ENCODE measurements around the gene LELP1. TPM values are rescaled to one million over a fixed set of nuclear protein-coding genes. Genes with fewer than 3 reads are reported as not detected.
"Not testable (repeated sequence)": the region's sequence is repeated elsewhere in the genome, so short reads cannot be mapped to it uniquely, and the experiment has no call there.

LELP1 gene
- total RNA-seq, 2 donors from 2014 or later = not detected

DNA sequence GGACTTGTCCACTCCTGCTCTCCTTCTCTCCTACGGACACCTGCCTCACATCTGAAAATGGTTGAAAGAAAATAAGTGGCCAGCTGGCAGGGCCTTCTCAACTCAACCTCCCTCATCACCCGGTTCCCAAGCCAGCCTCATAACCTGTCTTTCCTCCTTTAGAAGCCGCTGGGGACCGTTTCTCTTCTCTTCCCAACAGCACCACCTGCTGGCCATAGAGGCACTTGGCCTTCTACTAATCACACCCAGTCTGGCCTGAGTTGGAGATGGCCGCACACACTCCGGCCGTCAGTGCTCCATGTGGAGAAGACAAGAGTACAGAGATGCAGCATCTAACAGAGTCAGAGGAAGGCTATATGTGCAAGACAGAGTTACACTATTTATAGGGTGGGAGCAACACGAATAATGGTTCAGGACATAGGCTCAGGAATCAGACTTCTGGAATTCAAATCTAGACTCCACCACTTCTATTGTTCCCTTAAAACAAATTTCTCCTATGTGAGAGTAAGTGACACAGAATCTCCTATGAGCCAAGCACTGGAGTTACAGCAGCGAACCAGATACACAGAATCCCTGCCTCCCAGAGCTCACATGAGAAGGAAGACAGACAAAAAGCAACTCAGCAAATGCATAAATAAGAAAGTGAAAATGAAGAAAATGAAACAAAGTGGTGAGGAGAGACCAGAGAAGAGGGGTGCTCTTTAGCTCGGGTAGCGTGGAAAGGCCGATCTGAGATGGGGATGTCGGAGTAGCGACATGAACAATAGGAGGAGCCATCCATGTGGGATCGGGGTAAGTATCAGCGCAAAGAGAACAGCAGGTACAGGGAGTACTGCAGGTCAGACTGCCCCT, 20.0 kb downstream of the LELP1 start:
- ATAC-seq (peak; percentile 79 to 89), DNase-seq (peak; percentile 62)
- intact Hi-C loops (cut with DNase I) = loop anchor here (5.0 to 10.0 kb wide), 2 partner anchors 348 to 356 kb away; partner anchors contain the start of gene SMCP (in 1 of the 2)

DNA sequence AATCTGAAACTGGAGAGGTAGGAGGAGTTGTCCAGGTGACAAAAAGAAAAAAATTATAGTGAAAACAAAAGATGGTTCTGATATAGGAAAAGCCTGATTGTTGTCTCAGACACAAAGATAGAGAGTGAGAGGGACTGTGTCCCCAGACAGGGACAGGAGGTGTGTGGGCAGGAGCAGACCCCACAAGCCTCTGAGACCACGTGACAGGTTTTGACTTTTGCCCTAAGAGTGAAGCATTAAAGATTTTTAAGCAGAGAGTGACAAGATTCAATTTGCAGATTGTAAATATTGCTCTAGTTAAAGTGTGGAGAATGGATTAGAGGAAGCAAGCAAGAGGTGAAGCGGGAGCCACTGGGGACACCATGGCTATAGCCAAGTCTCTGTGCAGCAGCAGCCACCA, 24.6 kb downstream of the LELP1 start:
- DNase-seq = no peak
- no peak for ATAC-seq
- intact Hi-C loops (cut with DNase I) = loop anchor here in 1 of 2 donors (10.0 kb wide), 1 partner anchor 353 kb away; the partner anchor contains the start of gene SMCP

DNA sequence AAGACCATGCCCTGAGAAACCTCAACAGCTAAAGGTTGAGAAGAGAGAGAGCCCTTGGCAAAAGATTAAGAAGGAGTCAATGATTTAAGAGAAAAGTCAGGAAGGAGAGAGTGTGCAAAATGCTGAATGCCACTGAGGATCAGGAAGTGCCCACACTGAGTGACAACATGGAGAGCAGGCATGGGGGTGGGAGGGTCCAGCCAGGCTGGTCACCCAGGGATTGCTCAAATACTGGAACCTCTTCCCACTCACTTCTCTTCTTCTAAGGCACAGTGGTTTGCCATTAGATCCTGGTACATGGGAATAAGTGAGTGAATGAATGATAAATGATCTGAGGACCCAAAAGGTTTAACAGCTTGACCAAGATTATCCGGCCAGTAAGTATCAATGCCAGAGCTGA, 25.3 kb downstream of the LELP1 start:
- ATAC-seq (no peak), DNase-seq (no peak)
- intact Hi-C loops (cut with DNase I) = loop anchor here in 1 of 2 donors (10.0 kb wide), 1 partner anchor 354 kb away; the partner anchor contains the start of gene SMCP

DNA sequence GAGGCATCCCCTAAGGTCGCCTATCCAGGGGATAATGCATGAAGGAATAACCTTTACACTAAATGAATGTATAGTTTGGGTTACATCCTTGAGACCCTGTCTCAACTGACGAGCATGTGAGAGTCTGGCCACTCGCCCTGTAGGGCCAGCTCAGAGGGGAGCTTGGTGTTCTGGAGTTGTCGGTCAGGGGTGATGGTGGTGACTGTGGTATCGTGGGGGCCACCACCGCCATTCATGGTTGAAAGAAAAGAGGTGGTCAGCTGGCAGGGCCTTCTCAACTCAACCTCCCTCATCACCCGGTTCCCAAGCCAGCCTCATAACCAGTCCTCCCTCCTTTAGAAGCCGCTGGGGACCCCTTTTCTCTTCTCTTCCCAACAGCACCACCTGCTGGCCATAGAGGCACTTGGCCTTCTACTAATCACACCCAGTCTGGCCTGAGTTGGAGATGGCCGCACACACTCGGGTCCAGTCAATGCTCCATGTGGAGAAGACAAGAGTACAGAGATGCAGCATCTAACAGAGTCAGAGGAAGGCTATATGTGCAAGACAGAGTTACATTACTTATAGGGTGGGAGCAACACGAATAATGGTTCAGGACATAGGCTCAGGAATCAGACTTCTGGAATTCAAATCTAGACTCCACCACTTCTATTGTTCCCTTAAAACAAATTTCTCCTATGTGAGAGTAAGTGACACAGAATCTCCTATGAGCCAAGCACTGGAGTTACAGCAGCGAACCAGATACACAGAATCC, 26.0 kb downstream of the LELP1 start:
- intact Hi-C loops (cut with DNase I) = loop anchor here in 1 of 2 donors (10.0 kb wide), 1 partner anchor 354 kb away; the partner anchor contains the start of gene SMCP
- peak in 1 of 2 donors; percentile 52 for ATAC-seq
- DNase-seq = not testable (repeated sequence)

DNA sequence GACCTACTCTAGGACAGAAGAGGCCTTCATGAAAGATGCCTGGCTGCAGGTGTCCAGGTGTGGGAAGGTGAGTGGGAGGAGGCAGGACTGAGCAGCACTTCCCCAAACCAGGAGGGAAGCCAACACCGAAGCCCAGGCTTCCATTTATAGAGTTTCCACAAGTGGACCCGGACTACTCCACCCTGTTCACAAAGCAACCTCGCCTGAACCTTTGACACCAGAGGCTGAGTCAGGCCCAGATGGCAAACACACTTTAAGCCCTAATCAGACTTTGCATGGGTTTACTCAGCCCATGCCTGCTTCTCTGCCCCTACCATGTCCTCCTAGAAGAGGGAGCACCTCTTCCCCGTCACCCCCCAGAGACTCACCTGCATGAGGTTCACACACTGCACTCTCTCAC, 28.1 kb downstream of the LELP1 start:
- no peak for ATAC-seq
- no peak for DNase-seq
- intact Hi-C loops (cut with DNase I) = no loop called here

DNA sequence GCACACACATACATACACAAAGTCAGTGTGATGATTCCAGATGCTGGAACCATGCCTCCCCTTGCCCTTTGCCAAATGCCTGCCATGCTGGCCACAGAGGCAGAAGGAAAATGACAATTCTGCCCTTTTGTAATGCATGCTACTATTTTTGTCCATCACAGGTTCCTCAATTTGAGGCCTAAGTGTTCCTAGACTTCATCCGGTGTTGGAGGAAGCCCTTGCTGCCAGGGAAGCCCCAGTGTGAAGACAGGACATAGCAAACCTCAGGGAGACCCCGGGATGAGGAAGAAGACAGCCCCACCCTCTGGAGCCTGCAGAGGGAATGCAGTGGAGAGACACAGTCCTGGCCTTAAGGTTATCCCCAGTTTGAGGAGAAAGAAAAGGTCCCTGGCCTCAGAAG, 28.6 kb downstream of the LELP1 start:
- intact Hi-C loops (cut with DNase I) = no loop called here
- ATAC-seq = peak in 1 of 2 donors; percentile 53
- DNase-seq = no peak

DNA sequence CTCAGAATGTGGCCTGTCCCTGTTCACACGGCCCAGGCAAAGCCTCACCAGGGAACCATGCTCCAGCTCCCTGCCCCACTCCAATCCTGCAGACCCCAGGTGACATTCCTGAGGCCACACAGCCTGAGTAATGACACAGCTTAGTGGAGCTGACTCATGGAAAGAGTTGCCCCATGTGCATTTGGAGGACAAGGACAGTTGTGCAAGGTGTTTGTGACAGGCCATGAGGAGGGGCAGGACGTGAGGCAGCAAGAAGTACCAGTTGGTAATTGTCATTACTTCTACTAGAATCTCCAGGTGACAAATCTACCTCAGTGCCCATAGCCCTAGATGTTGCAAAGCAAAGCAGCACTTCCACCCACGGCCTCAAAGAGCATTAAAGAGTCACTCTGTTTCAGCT, 29.3 kb downstream of the LELP1 start:
- ATAC-seq (no peak), DNase-seq (no peak)
- intact Hi-C loops (cut with DNase I) = no loop called here

DNA sequence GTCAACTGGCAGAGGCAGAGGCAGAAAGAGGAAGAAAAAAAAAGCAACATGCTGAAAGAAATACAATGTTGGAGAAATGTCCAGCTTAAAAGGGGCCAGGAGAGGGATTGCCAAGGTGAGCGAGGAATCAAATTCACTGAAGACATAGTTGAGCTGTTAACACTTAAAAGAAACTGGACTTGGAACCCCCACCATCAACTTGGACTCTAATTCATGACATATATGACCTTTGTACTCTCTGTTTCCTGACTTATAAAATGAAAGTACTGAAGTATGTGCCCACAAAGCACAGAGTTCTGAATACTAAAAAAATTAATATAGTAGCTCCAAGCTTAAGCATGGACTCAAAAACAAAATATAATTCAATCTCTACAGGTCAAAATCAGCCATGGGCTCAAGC, 30.2 kb downstream of the LELP1 start:
- DNase-seq = no peak
- no peak for ATAC-seq
- intact Hi-C loops (cut with DNase I) = no loop called here

DNA sequence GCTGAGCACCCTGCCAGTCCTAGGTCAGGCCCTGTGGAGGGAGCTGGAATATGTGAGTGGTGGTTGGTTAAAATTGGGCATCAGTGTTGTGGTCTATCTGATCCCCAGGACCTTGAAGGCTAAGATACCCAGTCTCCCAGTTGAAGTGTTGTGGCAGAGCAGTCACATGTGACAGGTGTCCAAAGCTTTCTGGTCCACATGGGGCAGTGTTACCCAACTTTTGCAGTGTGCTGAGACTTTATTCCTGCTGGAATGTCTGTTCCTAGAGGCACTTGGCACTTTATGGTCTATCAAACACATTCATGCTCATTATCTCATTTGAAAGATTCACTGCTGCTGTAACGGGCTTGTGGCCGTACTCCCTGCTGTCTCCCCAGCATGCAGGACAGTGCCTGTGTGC, 35.3 kb downstream of the LELP1 start:
- ATAC-seq (no peak), DNase-seq (no peak)
- intact Hi-C loops (cut with DNase I) = no loop called here

DNA sequence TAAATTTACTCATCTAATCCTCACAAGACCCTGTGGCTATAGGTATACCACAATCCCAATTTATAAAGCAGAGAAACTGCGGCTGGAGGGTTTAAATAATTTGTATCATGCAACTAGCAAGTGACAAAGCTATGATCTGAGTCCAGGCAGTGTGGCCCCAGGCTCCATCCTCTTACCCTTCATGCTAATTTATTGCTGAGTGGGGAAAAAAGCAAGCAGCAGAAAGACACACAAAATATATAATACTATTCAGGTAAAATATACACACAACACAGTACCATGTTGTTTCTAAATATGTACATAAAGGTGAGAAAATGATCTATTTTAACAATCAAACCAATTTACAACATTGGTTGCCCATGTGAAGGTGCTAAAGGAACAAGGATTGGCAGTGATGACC, 38.9 kb downstream of the LELP1 start:
- intact Hi-C loops (cut with DNase I) = no loop called here
- DNase-seq (no peak), ATAC-seq (no peak)

DNA sequence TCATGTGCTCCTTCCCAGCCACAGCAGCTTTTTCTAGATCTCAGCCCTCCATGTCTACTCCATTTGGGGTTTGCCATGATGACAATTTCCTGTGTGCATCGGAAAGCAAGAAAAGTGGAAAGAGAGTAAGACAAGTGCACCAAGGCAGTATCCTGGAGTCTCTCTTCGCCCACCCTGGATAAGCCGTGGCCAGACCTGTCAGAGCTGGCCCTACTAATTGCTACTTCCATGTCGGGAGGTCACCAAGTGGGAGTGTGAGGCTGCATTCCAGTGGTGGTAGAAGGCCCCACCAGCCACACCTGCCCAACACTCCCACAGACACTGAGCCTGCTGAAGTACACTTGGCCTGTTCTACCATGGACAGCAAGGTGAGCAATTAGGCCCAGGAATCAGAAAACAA, 42.2 kb downstream of the LELP1 start:
- ATAC-seq (no peak), DNase-seq (no peak)
- intact Hi-C loops (cut with DNase I) = no loop called here

DNA sequence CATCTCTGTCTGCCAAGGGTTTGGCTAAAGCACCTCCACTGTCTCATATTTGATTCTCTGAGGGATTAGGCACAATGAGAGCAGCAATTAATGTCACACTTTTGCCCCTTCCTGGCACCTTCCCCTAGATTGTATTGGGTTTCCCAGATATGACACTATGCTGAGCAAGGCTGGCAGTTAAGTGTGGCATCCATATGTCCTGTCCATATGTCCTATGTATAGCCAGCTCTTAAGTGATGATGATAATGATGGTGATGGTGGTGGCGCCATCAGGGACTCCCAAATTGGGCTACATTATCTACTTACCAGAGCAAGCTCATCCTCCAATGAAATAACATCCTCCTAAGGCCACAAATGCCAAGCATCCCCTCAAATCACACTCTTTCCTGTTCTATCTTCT, 42.8 kb downstream of the LELP1 start:
- intact Hi-C loops (cut with DNase I) = no loop called here
- no peak for ATAC-seq
- no peak for DNase-seq

DNA sequence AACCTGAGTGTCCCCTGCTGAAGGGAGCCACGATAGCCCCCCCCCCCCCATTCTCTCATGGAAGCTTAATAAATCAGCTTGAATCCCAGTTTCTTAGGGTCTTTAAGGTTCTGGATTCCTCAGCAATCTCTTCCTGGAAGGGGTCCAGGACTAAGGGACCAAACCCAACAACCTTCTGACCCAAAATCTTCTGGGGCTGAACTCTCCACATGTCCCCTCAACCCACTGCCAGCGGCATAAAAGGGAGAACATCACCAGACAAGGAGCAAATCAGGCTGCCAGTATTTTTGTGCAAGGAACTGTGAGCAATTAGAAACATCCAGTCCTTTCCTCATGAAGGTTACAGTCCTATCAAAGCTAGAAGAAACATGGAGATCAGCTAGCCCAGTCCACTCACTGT, 43.6 kb downstream of the LELP1 start:
- DNase-seq (no peak), ATAC-seq (no peak)
- intact Hi-C loops (cut with DNase I) = no loop called here

DNA sequence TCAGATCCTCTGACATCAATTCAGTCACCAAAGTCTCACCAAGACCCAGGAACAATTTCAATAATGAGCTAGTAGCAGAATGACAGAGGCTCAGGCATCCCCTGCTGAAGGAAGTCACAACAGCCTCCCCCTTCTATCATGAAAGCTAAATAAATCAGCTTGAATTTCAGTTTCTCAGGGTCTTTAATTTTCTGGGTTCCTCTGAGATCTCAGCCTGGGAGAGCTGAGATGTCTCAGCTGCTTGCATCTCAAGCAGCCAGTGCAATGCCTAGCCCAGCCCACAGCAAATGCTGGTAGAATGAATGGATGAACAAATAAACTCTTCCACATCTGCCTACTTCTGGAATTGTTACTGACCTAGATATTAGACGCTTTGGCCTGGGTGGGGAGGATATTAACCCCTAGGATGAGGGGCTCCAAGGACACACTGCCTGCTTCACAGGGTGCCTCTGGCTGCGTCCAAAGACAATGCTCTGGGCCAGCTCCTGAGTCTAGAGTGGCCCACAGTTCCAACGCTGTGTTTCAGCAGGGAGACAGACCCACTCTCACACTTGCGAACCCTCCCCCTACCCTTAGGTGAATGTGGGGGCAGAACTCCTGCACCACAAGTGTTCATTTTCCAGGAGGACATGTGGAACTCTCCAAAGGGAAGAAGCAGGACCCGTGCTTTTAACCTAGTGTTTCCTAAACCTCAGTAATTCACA, 45.1 kb downstream of the LELP1 start:
- intact Hi-C loops (cut with DNase I) = no loop called here
- no peak for DNase-seq
- no peak for ATAC-seq

DNA sequence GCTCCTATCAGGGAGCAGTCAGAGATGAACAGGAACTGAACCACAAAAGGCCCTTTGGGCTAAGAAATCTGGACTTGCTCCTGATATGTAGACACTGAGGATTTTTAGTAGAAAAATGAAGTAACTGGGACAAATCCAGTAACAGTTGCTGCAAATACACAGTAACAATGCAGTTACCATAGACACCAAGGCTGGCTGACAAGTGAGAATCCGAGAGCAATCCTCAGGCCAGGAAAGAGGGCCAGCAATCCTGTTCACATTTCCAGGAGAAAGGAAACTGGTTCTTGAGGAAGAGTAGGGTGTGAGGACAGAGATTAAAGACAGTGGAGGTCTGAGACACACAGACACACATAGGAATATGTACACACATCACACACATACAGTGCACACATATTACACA, 46.9 kb downstream of the LELP1 start:
- no peak for DNase-seq
- no peak for ATAC-seq
- intact Hi-C loops (cut with DNase I) = no loop called here

DNA sequence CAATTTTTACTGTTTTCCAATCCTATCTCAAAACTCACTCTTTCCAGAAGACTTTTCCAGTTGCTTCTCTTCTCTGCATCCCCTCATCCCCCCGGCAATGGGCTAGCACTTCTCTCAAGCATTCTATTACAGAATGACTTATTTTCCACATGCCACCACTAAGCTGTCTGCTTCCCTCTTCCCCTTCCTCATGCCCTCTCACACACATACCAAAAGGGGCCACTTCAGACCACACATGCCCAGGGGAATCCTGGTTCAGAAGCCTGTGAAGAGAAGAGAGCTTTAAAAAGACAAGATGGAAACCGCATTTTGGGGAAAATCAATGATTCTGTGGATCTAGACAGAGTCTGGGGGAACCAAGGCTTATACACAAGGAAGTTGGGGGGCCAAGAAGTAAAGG, 47.9 kb downstream of the LELP1 start:
- DNase-seq = no peak
- intact Hi-C loops (cut with DNase I) = no loop called here
- no peak for ATAC-seq

DNA sequence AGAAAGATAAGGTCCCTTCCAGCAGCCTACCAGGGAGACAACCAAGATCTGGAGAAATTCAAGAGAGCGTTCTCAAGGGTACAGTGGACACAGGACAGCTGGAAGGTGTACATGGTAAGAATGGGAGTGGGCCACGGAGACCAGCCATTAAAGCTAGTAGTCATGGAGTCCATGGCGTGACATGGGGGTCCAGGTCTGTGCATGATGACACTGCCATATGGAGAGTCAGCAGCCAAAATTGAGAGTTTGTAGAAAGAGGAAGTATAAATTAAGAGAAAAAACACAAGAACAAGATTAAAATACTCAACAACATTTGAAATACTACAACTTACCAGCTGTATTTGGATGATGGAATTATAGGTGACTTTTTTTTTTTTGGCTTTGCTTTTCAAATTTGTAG, 48.3 kb downstream of the LELP1 start:
- DNase-seq (no peak), ATAC-seq (no peak)
- intact Hi-C loops (cut with DNase I) = no loop called here

DNA sequence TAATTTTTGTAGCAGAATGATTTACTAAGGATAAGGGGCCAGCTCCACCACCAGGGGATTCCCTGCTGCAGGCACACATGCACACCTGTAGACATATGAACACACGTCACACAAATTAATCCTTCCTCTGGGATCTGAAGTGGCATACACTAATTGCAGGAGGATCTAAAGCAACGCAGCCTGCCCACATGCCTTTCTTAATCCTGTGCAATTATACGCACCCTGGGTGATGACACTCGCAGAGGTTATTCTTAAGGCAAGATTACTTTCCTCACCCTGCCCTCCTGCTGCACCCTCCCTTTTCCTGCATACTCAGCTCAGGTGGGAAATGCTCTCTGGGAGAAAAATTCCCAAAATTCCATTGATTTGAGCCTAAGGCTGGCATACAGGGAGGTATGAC, 48.8 kb downstream of the LELP1 start:
- DNase-seq = no peak
- intact Hi-C loops (cut with DNase I) = no loop called here
- no peak for ATAC-seq

DNA sequence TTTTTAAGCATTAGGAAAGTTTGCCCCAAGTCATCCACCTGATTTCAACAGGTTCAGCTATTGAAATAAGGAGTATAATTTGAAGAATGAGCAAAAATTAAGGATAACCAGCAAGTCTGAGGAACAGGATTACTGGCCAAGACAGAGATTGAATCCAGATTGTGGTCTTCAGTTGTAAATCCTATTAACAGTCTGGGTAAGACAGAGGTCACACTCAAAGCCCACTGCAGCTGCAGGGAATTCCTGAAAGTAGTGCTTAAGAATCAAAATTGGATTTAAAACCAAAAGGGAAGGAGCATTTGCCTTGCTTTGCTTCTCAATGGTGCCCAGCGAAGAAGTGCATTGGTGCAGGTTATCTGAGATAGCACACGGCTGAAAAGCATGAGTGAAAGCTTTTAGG, 49.8 kb downstream of the LELP1 start:
- intact Hi-C loops (cut with DNase I) = no loop called here
- no peak for ATAC-seq

DNA sequence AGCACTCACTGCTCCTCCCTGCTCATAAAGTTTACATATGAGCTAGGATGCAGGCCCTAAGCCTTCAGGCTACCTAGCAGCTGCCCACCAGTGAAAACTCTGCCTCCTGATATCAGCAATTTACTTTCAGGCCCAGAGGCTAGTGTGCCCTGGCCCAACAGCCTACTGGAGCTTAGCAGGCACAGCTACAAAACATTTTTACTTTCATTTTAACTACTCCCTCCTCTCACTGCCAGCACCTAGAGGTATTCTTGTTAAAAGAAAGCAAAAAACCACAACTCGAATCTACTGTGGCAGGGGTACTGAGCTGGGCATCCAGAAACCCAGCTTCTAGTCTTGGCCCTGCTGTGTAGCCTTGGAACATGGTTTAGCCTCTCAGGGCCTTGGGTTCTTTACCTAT, 50.5 kb downstream of the LELP1 start:
- ATAC-seq (no peak), DNase-seq (no peak)
- intact Hi-C loops (cut with DNase I) = no loop called here

More for the DNA sequence above, 49.8 kb downstream of the LELP1 start:
- no peak for DNase-seq
